Endothelial cell of umbilical vein (primary cell): ENCODE results near the gene AGAP3. TPM values are rescaled to one million over a fixed set of nuclear protein-coding genes. Genes with fewer than 3 reads are reported as not detected.

Experiments used
- BruUV-seq: library from RNA; stranded (reverse); fragments of 400-500 nt; replicated peaks from 2 replicates; lab custom pipeline; 2021; lab: Mats Ljungman, UMichigan
- CTCF ChIA-PET: fragments of 300-600, 350-600 bp; sonication (Branson Sonifier 250); formaldehyde crosslinking; loops from one replicate; lab custom pipeline; 2021; ENCODE audit warnings: antibody characterized with exemption, inconsistent platforms; lab: Charles Lee
- POLR2A ChIA-PET: fragments of 300-600, 350-600 bp; sonication (Branson Sonifier 250); formaldehyde crosslinking; loops from one replicate; lab custom pipeline; 2021; ENCODE audit warnings: antibody characterized with exemption, inconsistent platforms; lab: Charles Lee
- DNase-seq: peaks from one replicate; pipeline ENCODE4 v3.0.0-alpha.2; 2011; ENCODE audit warnings: low read depth, low spot score
- FAIRE-seq: peaks from 2 replicates; lab custom pipeline; 2011; peaks lifted over from hg19 to GRCh38; lab: Jason Lieb, UNC
- H2AFZ ChIP-seq: 2 replicates; pipeline ENCODE4 v1.6.0; 2012; ENCODE audit warnings: low read depth, low read length, control low read depth, inconsistent platforms
- H3K27ac ChIP-seq: 2 replicates; pipeline ENCODE4 v1.5.1; 2011; ENCODE audit warnings: low read depth, mild to moderate bottlenecking, control low read depth, low read length, moderate library complexity; ENCODE audit not compliant: insufficient read depth
- H3K27me3 ChIP-seq, 2 experiments: 2 replicates each; pipeline versions ENCODE4 v1.6.0 to v1.6.1; 2011; ENCODE audit warnings: low read length in 2 of 2, mixed read lengths in 1 of 2; ENCODE audit not compliant: control insufficient read depth in 2 of 2, insufficient read depth in 2 of 2
- H3K36me3 ChIP-seq, 2 experiments: 2 replicates in 1 of 2; 3 replicates in 1 of 2; pipeline ENCODE4 v1.5.1; 2011; ENCODE audit warnings: low read length in 2 of 2, mild to moderate bottlenecking in 1 of 2, moderate library complexity in 1 of 2; ENCODE audit not compliant: control insufficient read depth in 2 of 2, insufficient read depth in 2 of 2; ENCODE audit errors: extremely low read depth in 1 of 2
- H3K4me1 ChIP-seq: 3 replicates; pipeline ENCODE4 v1.5.1; 2011; ENCODE audit warnings: mild to moderate bottlenecking, low read length; ENCODE audit not compliant: control insufficient read depth, insufficient read depth; ENCODE audit errors: extremely low read depth
- H3K4me2 ChIP-seq: 2 replicates; pipeline ENCODE4 v1.6.1; 2011; ENCODE audit warnings: low read length, control low read depth, mixed read lengths; ENCODE audit not compliant: insufficient read depth
- H3K4me3 ChIP-seq, 3 experiments: fragments of 200-600 bp in 1 of 3; sonication (generic), shearing (Covaris generic) in 1 of 3; replicated peaks in 1 of 3; 2 replicates each; pipeline ENCODE4 v1.5.1; 2011 to 2016; ENCODE audit warnings: control low read depth in 3 of 3, low read length in 3 of 3, mild to moderate bottlenecking in 2 of 3, inconsistent platforms in 1 of 3, low read depth in 1 of 3, moderate library complexity in 1 of 3; ENCODE audit not compliant: insufficient read depth in 1 of 3
- H3K79me2 ChIP-seq: 2 replicates; pipeline ENCODE4 v1.6.0; 2012; ENCODE audit warnings: low read length, inconsistent platforms; ENCODE audit not compliant: control insufficient read depth, insufficient read depth
- H3K9ac ChIP-seq: replicated peaks from 2 replicates; pipeline ENCODE3; 2011; ENCODE audit warnings: low read length, control low read depth; ENCODE audit not compliant: insufficient read depth; ENCODE audit errors: extremely low read depth
- H3K9me1 ChIP-seq: replicated peaks from 3 replicates; pipeline ENCODE4 v1.6.0; 2011; ENCODE audit warnings: mild to moderate bottlenecking, low read length; ENCODE audit not compliant: control insufficient read depth, insufficient read depth; ENCODE audit errors: extremely low read depth
- H3K9me3 ChIP-seq: replicated peaks from 2 replicates; pipeline ENCODE4 v1.5.1; 2012; ENCODE audit warnings: low read length, inconsistent platforms; ENCODE audit not compliant: control insufficient read depth, insufficient read depth
- H4K20me1 ChIP-seq: replicated peaks from 2 replicates; pipeline ENCODE3; 2011; ENCODE audit warnings: mild to moderate bottlenecking, low read length; ENCODE audit not compliant: control insufficient read depth, insufficient read depth; ENCODE audit errors: extremely low read depth
- FOS ChIP-seq: IDR thresholded peaks from 2 replicates; pipeline ENCODE4 v1.6.1; 2011; ENCODE audit warnings: mild to moderate bottlenecking, low read length, moderate library complexity, borderline replicate concordance; ENCODE audit not compliant: insufficient read depth
- dilution Hi-C: fragments of 300-500 bp; cut with MboI; formaldehyde crosslinking; loops from one replicate; pipeline ENCODE4 v1.15.0; 2019; ENCODE audit warnings: low sequenced_read_pairs; ENCODE audit not compliant: extremely low pct_ligation_motif_present
- intact Hi-C: fragments of 100-400 bp; cut with micrococcal nuclease; formaldehyde crosslinking; loops from one replicate; pipeline ENCODE4 v1.10.0; 2022
- polyA plus RNA-seq, 4 experiments: library from polyadenylated mRNA; depleted of rRNA in 3 of 4; stranded (reverse) in 3 of 4; unstranded in 1 of 4; fragments of >200 nt; gene quantifications; 2 replicates each; pipeline versions ENCODE4 v1.2.1 to v1.2.3, GENCODE V29; 2011 to 2012; ENCODE audit warnings: missing spikeins in 1 of 4
- total RNA-seq: library from RNA; stranded (reverse); gene quantifications from 2 replicates; pipeline ENCODE4 v1.2.3, GENCODE V29; 2021
- TF ChIP-seq, protein P1 (sequence below): IDR thresholded peaks from 2 replicates; pipeline ENCODE4 v1.6.1; 2011; ENCODE audit not compliant: insufficient read depth, insufficient read length
- TF ChIP-seq, protein P2 (sequence below), 2 donors: IDR thresholded peaks; 1 replicate in 1 of 2; 2 replicates in 1 of 2; pipeline ENCODE4 v1.5.1; 2011; ENCODE audit warnings: low read length in 2 of 2, mild to moderate bottlenecking in 2 of 2, moderate library complexity in 2 of 2, control low read depth in 1 of 2, inconsistent platforms in 1 of 2, low read depth in 1 of 2; ENCODE audit not compliant: insufficient read depth in 1 of 2; ENCODE audit errors: extremely low read depth in 1 of 2

AGAP3 gene
- total and polyA plus RNA-seq, 2 donors (not counting 3 experiments of a cell fraction or from before 2014, with no cell fraction given) = 171 to 174 TPM

DNA sequence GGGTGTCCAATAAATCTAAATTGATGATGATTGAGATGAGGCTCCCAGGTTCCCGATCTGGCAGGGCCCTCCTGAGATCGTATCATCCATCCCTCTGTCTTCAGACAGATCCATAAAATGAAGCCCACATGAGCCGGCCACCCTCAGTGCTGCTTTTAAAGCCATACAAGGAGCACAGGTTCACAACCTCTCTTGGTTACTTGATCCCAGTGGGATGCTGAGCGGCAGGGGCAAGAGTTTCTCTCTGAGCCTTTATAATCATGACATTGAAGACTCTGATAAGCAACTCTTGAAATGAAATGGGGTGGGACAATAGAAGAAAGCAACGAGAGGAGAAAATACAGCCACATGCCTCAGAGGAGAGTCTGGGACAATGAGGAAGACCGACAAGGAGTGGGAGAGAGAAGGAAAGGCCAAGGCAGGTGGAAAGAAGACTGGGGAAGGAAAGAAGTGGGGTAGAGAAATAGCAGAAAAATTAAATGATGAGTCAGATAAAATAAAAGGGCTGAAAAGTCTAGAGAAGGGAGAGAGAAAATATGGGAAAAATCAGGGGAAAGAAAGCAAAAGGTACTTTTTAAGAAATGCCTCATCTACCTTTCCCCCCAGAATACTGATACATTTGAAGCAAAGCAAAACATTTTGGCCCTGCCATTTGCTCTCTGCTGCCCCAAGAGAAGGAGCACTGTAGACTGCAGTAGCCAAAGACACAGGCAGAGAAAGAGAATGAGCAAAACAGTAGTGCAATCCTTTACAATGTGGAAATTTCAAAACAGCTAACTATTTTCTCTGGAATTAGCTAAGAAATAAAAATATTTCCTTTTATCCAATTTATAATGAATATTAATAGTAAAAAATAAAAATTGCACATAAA is 66.6 kb downstream of the AGAP3 start:
- Histone ChIP-seq H3K27ac (no peak overlapping the region), H3K4me1 (peaks cover 4% of the 10 kb centered on the region), H3K79me2 (no peaks in the 10 kb centered on the region), H3K9ac (no peak overlapping the region), H3K4me3 (no peak overlapping the region), H4K20me1 (no peaks in the 10 kb centered on the region), H3K36me3 (no peaks in the 10 kb centered on the region), H3K9me3 (no peaks in the 10 kb centered on the region), H3K27me3 (peaks cover 20 to 56% of the 10 kb centered on the region in 2 experiments), H2AFZ (no peak overlapping the region), H3K4me2 (no peak overlapping the region), H3K9me1 (no peaks in the 10 kb centered on the region)
- CTCF ChIA-PET = no interaction called here
- intact Hi-C loops (no loop called here), dilution Hi-C loops (no loop called here)
- POLR2A ChIA-PET = interaction anchor here (0.7 kb wide), 1 partner anchor 13 kb away, joined by 3 read pairs; no protein-coding TSS in a partner anchor
- DNase-seq = no peak
- TF ChIP-seq, protein P1, sequence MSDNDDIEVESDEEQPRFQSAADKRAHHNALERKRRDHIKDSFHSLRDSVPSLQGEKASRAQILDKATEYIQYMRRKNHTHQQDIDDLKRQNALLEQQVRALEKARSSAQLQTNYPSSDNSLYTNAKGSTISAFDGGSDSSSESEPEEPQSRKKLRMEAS = no peak
- TF ChIP-seq, protein P2, sequence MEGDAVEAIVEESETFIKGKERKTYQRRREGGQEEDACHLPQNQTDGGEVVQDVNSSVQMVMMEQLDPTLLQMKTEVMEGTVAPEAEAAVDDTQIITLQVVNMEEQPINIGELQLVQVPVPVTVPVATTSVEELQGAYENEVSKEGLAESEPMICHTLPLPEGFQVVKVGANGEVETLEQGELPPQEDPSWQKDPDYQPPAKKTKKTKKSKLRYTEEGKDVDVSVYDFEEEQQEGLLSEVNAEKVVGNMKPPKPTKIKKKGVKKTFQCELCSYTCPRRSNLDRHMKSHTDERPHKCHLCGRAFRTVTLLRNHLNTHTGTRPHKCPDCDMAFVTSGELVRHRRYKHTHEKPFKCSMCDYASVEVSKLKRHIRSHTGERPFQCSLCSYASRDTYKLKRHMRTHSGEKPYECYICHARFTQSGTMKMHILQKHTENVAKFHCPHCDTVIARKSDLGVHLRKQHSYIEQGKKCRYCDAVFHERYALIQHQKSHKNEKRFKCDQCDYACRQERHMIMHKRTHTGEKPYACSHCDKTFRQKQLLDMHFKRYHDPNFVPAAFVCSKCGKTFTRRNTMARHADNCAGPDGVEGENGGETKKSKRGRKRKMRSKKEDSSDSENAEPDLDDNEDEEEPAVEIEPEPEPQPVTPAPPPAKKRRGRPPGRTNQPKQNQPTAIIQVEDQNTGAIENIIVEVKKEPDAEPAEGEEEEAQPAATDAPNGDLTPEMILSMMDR (IDR thresholded peaks at IDR 0.05; ENCODE audit: extremely low read depth in 1 of 2, insufficient read depth in 1 of 2, low read depth in 1 of 2, low read length in 2 of 2) = peak in 1 of 2 donors; percentile 15
- TF ChIP-seq FOS = no peak
- BruUV-seq = no TSS peak
- no peak for FAIRE-seq
